SK-N-SH (cell line): ENCODE measurements around the gene IQSEC2. TPM values are rescaled to one million over a fixed set of nuclear protein-coding genes. Genes with fewer than 3 reads are reported as not detected.

ENCODE experiments used
- CTCF ChIA-PET: fragments of 300-600, 350-600 bp; formaldehyde crosslinking; extraction: SDS; loops from one replicate; lab custom pipeline; 2021; lab: Yijun Ruan, JAX
- POLR2A ChIA-PET: fragments of 350-600 bp; sonication (Branson Sonifier 250); formaldehyde crosslinking; extraction: SDS; loops from one replicate; lab custom pipeline; 2020; ENCODE audit warnings: antibody characterized with exemption, inconsistent platforms; lab: Yijun Ruan, JAX
- DNase-seq: peaks from one replicate; pipeline ENCODE4 v3.0.0; 2012
- H2AFZ ChIP-seq: fragments of 200-600 bp; sonication (generic); 2 replicates; pipeline ENCODE4 v1.8.1; 2016; ENCODE audit warnings: antibody characterized with exemption, mild to moderate bottlenecking, low read depth
- H3F3A ChIP-seq: fragments of 200-600 bp; sonication (generic); replicated peaks from 2 replicates; pipeline ENCODE3; 2016; ENCODE audit warnings: antibody characterized with exemption, mild to moderate bottlenecking; ENCODE audit not compliant: insufficient read depth
- H3K27ac ChIP-seq, 2 experiments: fragments of 200-500 bp in 1 of 2; fragments of 200-600 bp in 1 of 2; sonication (Bioruptor generic) in 1 of 2; sonication (generic), shearing (Covaris generic) in 1 of 2; 2 replicates each; pipeline versions ENCODE4 v1.5.1 to v1.6.1; 2014 to 2016; ENCODE audit warnings: low read depth in 2 of 2, inconsistent platforms in 1 of 2, low read length in 1 of 2, mild to moderate bottlenecking in 1 of 2, mixed read lengths in 1 of 2
- H3K27me3 ChIP-seq: fragments of 200-600 bp; sonication (generic), shearing (Covaris generic); 2 replicates; pipeline ENCODE4 v1.6.1; 2016; ENCODE audit warnings: mixed run types; ENCODE audit not compliant: insufficient read depth
- H3K36me3 ChIP-seq, 2 experiments: fragments of 200-500 bp in 1 of 2; fragments of 200-600 bp in 1 of 2; sonication (Bioruptor generic) in 1 of 2; sonication (generic) in 1 of 2; replicated peaks in 1 of 2; 2 replicates each; pipeline versions ENCODE3 to v1.5.1; 2014 to 2016; ENCODE audit warnings: low read length in 1 of 2, mild to moderate bottlenecking in 1 of 2; ENCODE audit not compliant: insufficient read depth in 2 of 2, control insufficient read depth in 1 of 2
- H3K4me1 ChIP-seq, 2 experiments: fragments of 200-500 bp in 1 of 2; fragments of 200-600 bp in 1 of 2; sonication (Bioruptor generic) in 1 of 2; sonication (generic), shearing (Covaris generic) in 1 of 2; 2 replicates each; pipeline versions ENCODE4 v1.5.1 to v1.6.1; 2014 to 2016; ENCODE audit warnings: low read depth in 1 of 2, low read length in 1 of 2, mixed run types in 1 of 2; ENCODE audit not compliant: insufficient read depth in 2 of 2, control insufficient read depth in 1 of 2
- H3K4me2 ChIP-seq: fragments of 200-600 bp; sonication (generic), shearing (Covaris generic); 2 replicates; pipeline ENCODE4 v1.6.1; 2017; ENCODE audit warnings: mixed run types
- H3K4me3 ChIP-seq, 2 experiments: fragments of 200-500 bp in 1 of 2; fragments of 200-600 bp in 1 of 2; sonication (Bioruptor generic) in 1 of 2; sonication (generic), shearing (Covaris generic) in 1 of 2; 2 replicates each; pipeline versions ENCODE4 v1.5.1 to v1.8.1; 2014 to 2016; ENCODE audit warnings: low read depth in 2 of 2, inconsistent platforms in 1 of 2, low read length in 1 of 2, mild to moderate bottlenecking in 1 of 2, mixed read lengths in 1 of 2, moderate library complexity in 1 of 2
- H3K79me2 ChIP-seq: fragments of 200-600 bp; sonication (generic); 2 replicates; pipeline ENCODE4 v1.8.1; 2017; ENCODE audit warnings: mild to moderate bottlenecking; ENCODE audit not compliant: insufficient read depth
- H3K9ac ChIP-seq: fragments of 200-600 bp; sonication (generic); 2 replicates; pipeline ENCODE4 v1.6.1; 2017; ENCODE audit warnings: mixed run types
- H3K9me2 ChIP-seq: fragments of 200-600 bp; sonication (generic); 2 replicates; pipeline ENCODE4 v1.6.1; 2017; ENCODE audit warnings: mixed run types
- H3K9me3 ChIP-seq: fragments of 200-600 bp; sonication (generic); 2 replicates; pipeline ENCODE4 v1.6.1; 2017; ENCODE audit warnings: mixed run types, mild to moderate bottlenecking, moderate library complexity
- H4K20me1 ChIP-seq: fragments of 200-600 bp; sonication (generic); 2 replicates; pipeline ENCODE4 v1.6.1; 2017; ENCODE audit warnings: mild to moderate bottlenecking, mixed run types; ENCODE audit not compliant: insufficient read depth
- CHD2 ChIP-seq: fragments of 150-350 bp; IDR thresholded peaks from 2 replicates; pipeline ENCODE4 v1.6.1; 2018; ENCODE audit warnings: low read length; ENCODE audit not compliant: partially characterized antibody
- CTCF ChIP-seq: fragments of 200-600 bp; sonication (generic); IDR thresholded peaks from 2 replicates; pipeline ENCODE4 v1.6.1; 2017; ENCODE audit warnings: antibody characterized with exemption, mild to moderate bottlenecking, moderate library complexity
- ELF1 ChIP-seq: IDR thresholded peaks from 2 replicates; pipeline ENCODE4 v1.4.0; 2012
- EP300 ChIP-seq, 2 experiments: IDR thresholded peaks; 2 replicates each; pipeline versions ENCODE4 v1.4.0 to v1.6.1; 2012; ENCODE audit warnings: borderline replicate concordance in 1 of 2, low read depth in 1 of 2, low read length in 1 of 2
- FOXJ3 ChIP-seq: sonication (generic); formaldehyde crosslinking; IDR thresholded peaks from 2 replicates; pipeline ENCODE4 v1.5.1; 2020; ENCODE audit warnings: mild to moderate bottlenecking, missing genetic modification reagents
- FOXM1 ChIP-seq: IDR thresholded peaks from 2 replicates; pipeline ENCODE4 v1.4.0; 2012; ENCODE audit warnings: low read depth, mild to moderate bottlenecking
- MAX ChIP-seq: IDR thresholded peaks from 2 replicates; pipeline ENCODE4 v1.4.0; 2012; ENCODE audit warnings: low read depth
- NFIC ChIP-seq: IDR thresholded peaks from 2 replicates; pipeline ENCODE4 v1.4.0; 2012; ENCODE audit warnings: borderline replicate concordance
- RAD21 ChIP-seq: IDR thresholded peaks from 2 replicates; pipeline ENCODE4 v1.6.1; 2012; ENCODE audit warnings: mild to moderate bottlenecking, low read length
- REST ChIP-seq: IDR thresholded peaks from 2 replicates; pipeline ENCODE4 v1.6.1; 2012; ENCODE audit warnings: mild to moderate bottlenecking, low read depth, low read length, moderate library complexity
- TCF12 ChIP-seq: IDR thresholded peaks from 2 replicates; pipeline ENCODE4 v1.4.0; 2012
- USF2 ChIP-seq: fragments of 150-350 bp; IDR thresholded peaks from 2 replicates; pipeline ENCODE4 v1.6.1; 2017; ENCODE audit warnings: antibody characterized with exemption, low read length, low read depth, borderline replicate concordance
- ZBTB33 ChIP-seq: IDR thresholded peaks from 2 replicates; pipeline ENCODE4 v1.4.0; 2012; ENCODE audit warnings: low read depth, borderline replicate concordance
- WGBS: methylation state at CpG from one replicate; pipeline ENCODE4 v1.1.6; 2017; ENCODE audit warnings: low lambda C conversion rate; 5-methylcytosine and 5-hydroxymethylcytosine counted together
- polyA plus RNA-seq, 3 experiments: library from polyadenylated mRNA; depleted of rRNA; stranded (reverse); fragments of >200 nt; gene quantifications; 2 replicates each; pipeline ENCODE4 v1.2.3, GENCODE V29; 2012

The IQSEC2 gene
- polyA plus RNA-seq, 1 of the 3 experiments (the other 2 are of a cell fraction): 24.7 TPM

- DNase-seq: no peak
- Histone ChIP-seq H3F3A (peaks cover 3% of the 10 kb centered on the region), H3K9ac (no peak overlapping the region), H4K20me1 (no peaks in the 10 kb centered on the region), H3K9me2 (no peaks in the 10 kb centered on the region), H3K36me3 (peaks cover 0 to 5% of the 10 kb centered on the region in 2 experiments), H3K4me1 (no peaks in the 10 kb centered on the region), H2AFZ (no peak overlapping the region), H3K27me3 (no peaks in the 10 kb centered on the region), H3K4me3 (no peak overlapping the region), H3K9me3 (no peaks in the 10 kb centered on the region), H3K4me2 (no peak overlapping the region), H3K27ac (no peak overlapping the region), H3K79me2 (no peaks in the 10 kb centered on the region)
- ChIA-PET CTCF (interaction anchor here (1.2 kb wide), 1 partner anchor 16 kb away, joined by 3 read pairs; no protein-coding TSS in a partner anchor), POLR2A (no interaction called here)
- TF ChIP-seq ZBTB33 (no peak), TCF12 (no peak), USF2 (no peak), MAX (no peak), FOXJ3 (CRISPR knock-in tag) (no peak), CHD2 (no peak), RAD21 (no peak)
- 29% methylated on average over 2 of the region's 2 CpGs for WGBS
Observed at GRCh38 chrX:53246231-53246630, 35.2 kb downstream of the IQSEC2 start.

- Histone ChIP-seq H3K79me2 (no peaks in the 10 kb centered on the region), H3K9me2 (no peaks in the 10 kb centered on the region), H3K9me3 (no peaks in the 10 kb centered on the region), H3K4me3 (no peak overlapping the region), H3K27ac (no peak overlapping the region), H3F3A (peaks cover 3% of the 10 kb centered on the region), H3K4me1 (no peaks in the 10 kb centered on the region), H3K9ac (no peak overlapping the region), H2AFZ (no peak overlapping the region), H3K4me2 (no peak overlapping the region), H3K27me3 (no peaks in the 10 kb centered on the region), H4K20me1 (no peaks in the 10 kb centered on the region), H3K36me3 (peaks cover 0 to 5% of the 10 kb centered on the region in 2 experiments)
- WGBS: 51% methylated on average over 1 of the region's 1 CpG
- TF ChIP-seq TCF12: no peak
- TF ChIP-seq CTCF: peak; percentile 61
- no peak for TF ChIP-seq EP300 (IDR thresholded peaks at IDR 0.05; ENCODE audit: borderline replicate concordance in 1 of 2, low read depth in 1 of 2, low read length in 1 of 2)
- TF ChIP-seq RAD21: no peak
- TF ChIP-seq REST: no peak
- no peak for TF ChIP-seq FOXM1
- TF ChIP-seq ELF1: no peak
- TF ChIP-seq USF2: no peak
- TF ChIP-seq NFIC: no peak
- POLR2A ChIA-PET: no interaction called here
- no peak for DNase-seq
- CTCF ChIA-PET: interaction anchor here (1.1 to 1.6 kb wide), 4 partner anchors 8 to 21 kb away, joined by 3 to 10 read pairs (median 6); partner anchors contain the start of gene KDM5C
Observed at GRCh38 chrX:53244610-53245009, 36.8 kb downstream of the IQSEC2 start.
